ENCODE measurements around the gene RASGEF1B.

The RASGEF1B gene

DNA sequence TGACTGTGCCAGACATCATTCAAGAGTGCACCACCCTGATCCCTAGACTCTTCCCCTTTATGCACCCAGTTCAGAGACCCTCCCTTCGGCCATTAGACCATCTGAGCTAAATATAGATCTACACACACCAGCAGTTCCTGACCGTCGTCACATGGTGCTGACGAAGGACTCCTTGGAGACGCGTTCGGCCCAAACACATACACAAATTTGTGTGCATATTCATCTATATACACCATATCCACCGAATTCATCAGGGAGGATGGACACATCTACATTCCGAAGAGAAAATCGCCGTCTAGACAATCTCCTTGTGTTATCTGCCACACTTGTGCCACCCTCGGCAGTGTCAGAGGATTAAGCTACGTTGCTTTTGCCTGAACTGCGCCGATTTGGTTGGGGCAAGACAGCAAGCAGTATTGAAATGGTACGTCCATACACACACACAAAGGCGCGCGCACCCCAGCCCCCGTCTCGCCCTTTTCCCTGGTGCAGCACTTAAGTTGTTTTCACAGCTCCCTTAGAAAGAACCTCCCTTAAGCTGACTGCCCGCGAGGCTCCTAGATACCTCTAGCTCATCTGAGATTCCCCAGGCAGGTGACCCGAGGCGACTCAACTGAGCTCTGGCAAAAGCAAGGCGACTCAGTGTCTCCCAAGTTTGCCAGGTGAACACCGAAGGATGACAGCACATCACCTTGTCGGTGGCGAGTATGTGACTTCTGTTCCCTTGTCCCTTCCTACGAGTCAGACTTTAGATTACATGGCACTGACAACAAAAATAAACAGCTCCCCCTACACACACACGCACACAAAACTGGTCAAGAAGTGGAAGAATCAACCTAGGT lies 1.0 kb downstream of the RASGEF1B start:
- TF ChIP-seq, protein P1, sequence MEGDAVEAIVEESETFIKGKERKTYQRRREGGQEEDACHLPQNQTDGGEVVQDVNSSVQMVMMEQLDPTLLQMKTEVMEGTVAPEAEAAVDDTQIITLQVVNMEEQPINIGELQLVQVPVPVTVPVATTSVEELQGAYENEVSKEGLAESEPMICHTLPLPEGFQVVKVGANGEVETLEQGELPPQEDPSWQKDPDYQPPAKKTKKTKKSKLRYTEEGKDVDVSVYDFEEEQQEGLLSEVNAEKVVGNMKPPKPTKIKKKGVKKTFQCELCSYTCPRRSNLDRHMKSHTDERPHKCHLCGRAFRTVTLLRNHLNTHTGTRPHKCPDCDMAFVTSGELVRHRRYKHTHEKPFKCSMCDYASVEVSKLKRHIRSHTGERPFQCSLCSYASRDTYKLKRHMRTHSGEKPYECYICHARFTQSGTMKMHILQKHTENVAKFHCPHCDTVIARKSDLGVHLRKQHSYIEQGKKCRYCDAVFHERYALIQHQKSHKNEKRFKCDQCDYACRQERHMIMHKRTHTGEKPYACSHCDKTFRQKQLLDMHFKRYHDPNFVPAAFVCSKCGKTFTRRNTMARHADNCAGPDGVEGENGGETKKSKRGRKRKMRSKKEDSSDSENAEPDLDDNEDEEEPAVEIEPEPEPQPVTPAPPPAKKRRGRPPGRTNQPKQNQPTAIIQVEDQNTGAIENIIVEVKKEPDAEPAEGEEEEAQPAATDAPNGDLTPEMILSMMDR (IDR thresholded peaks at IDR 0.05; ENCODE audit: low read depth, low read length), result no peak

GRCh38 chr4:81469781-81470455 lies 1.8 kb downstream of the RASGEF1B start:
- H3K4me3 ChIP-seq (ENCODE audit: low read depth, low read length), result no peak overlapping the region
- TF ChIP-seq, protein P1 (IDR thresholded peaks at IDR 0.05; ENCODE audit: low read depth, low read length), result no peak

More for the DNA sequence above, 1.0 kb downstream of the RASGEF1B start:
- H3K4me3 ChIP-seq (ENCODE audit: low read depth, low read length), result peak overlapping the region; percentile 58

GRCh38 chr4:81468678-81469077 lies 3.0 kb downstream of the RASGEF1B start:
- H3K4me3 ChIP-seq (ENCODE audit: low read depth, low read length), result no peak overlapping the region
- TF ChIP-seq, protein P1 (IDR thresholded peaks at IDR 0.05; ENCODE audit: low read depth, low read length), result no peak

DNA sequence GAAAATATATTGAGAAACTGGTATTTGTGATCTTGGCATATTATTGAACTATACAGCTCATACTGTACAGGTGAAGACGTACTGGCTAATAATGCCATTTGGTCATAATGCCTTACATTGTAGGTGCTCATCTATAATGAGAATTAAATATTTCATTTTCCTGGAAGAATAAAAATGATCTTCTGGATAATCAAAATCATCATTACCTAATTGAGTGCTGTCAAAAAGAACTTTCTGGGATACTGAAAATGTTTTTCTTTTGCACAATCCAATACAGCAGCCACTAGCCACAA lies 4.1 kb downstream of the RASGEF1B start:
- H3K4me3 ChIP-seq (ENCODE audit: low read depth, low read length), result no peak overlapping the region
- TF ChIP-seq, protein P1 (IDR thresholded peaks at IDR 0.05; ENCODE audit: low read depth, low read length), result no peak

GRCh38 chr4:81466841-81467671 lies 4.7 kb downstream of the RASGEF1B start:
- H3K4me3 ChIP-seq (ENCODE audit: low read depth, low read length), result no peak overlapping the region
- TF ChIP-seq, protein P1 (IDR thresholded peaks at IDR 0.05; ENCODE audit: low read depth, low read length), result peak; percentile 87

DNA sequence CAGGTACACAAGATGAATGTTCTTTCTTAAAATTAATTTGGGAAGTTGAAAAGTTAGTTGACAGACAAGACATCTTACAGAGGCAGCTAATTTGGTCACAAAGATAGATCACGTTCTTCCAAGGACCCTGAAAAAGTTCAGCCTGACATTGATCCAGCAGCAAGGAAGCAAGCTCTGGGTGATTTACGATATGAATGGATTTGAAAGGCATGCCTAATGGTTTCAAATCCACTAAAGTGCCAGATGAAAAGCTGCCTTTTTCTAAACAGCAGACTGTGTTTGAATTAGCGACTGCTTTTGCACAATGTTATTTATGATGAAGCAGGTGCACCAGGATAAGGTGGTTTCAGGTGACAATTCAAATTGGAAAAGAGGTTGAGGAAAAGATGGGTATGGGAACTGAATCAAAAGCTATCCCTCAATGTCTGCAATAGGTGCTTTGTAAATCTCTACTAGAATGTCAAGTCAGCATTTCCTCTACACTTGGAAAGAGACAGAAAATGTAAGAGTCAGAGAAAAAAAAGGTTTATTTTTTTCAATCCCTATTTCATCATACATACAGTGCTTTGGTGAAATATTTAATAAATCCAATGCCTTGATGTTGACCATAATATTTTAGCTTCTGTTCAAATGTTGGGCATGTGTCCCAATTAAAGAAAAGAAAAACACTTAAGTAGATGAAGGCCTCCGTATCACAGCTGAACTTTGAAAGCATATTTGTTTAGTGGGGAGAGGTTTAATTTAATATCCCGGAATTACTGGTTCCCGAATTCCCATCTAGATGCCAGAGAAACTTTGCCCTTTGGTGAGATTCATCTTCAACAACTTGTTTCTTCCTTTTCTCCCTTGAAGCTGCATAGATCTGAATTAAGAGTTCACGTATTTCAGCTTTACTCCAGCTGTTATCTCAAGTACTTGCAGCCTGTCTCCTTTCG lies 6.0 kb downstream of the RASGEF1B start:
- H3K4me3 ChIP-seq (ENCODE audit: low read depth, low read length), result no peak overlapping the region
- TF ChIP-seq, protein P1 (IDR thresholded peaks at IDR 0.05; ENCODE audit: low read depth, low read length), result no peak
